H1 (cell line): Measurements from ENCODE around the gene DCXR. TPM values are rescaled to one million over a fixed set of nuclear protein-coding genes. Genes with fewer than 3 reads are reported as not detected.

Experiments used
- BACH1 ChIP-seq: IDR thresholded peaks from 2 replicates; pipeline ENCODE4 v1.6.1; 2012; ENCODE audit warnings: low read length, improper control_type of control experiment
- EP300 ChIP-seq, 2 experiments: IDR thresholded peaks; 1 replicate in 1 of 2; 2 replicates in 1 of 2; pipeline ENCODE4 v1.6.1; 2011 to 2012; ENCODE audit warnings: low read depth in 2 of 2, low read length in 2 of 2, mild to moderate bottlenecking in 2 of 2, borderline replicate concordance in 1 of 2, inconsistent platforms in 1 of 2, moderate library complexity in 1 of 2
- FOSL1 ChIP-seq: IDR thresholded peaks from 2 replicates; pipeline ENCODE4 v1.6.1; 2011; ENCODE audit warnings: mild to moderate bottlenecking, low read depth, low read length, moderate library complexity; ENCODE audit not compliant: insufficient read depth
- NANOG ChIP-seq: IDR thresholded peaks from 2 replicates; pipeline ENCODE4 v1.6.1; 2011; ENCODE audit warnings: low read length, low read depth, mild to moderate bottlenecking, inconsistent platforms; ENCODE audit not compliant: insufficient read depth, poor library complexity, severe bottlenecking
- SAP30 ChIP-seq: fragments of 300-600 bp; sonication (generic); IDR thresholded peaks from 2 replicates; pipeline ENCODE4 v1.7.1; 2012; ENCODE audit warnings: low read length, moderate library complexity, mild to moderate bottlenecking, inconsistent platforms; ENCODE audit not compliant: insufficient read depth, insufficient replicate concordance
- SIN3A ChIP-seq, 2 experiments: IDR thresholded peaks in 1 of 2; conservative IDR thresholded peaks in 1 of 2; 2 replicates each; pipeline ENCODE4 v1.6.1; 2011 to 2012; ENCODE audit warnings: low read length in 2 of 2, improper control_type of control experiment in 1 of 2, low read depth in 1 of 2, mild to moderate bottlenecking in 1 of 2
- SP1 ChIP-seq: IDR thresholded peaks from 2 replicates; pipeline ENCODE4 v1.6.1; 2011; ENCODE audit warnings: low read depth, low read length
- TCF12 ChIP-seq: IDR thresholded peaks from 2 replicates; pipeline ENCODE4 v1.6.1; 2011; ENCODE audit warnings: low read depth, mild to moderate bottlenecking, low read length
- polyA plus RNA-seq, 7 experiments: library from polyadenylated mRNA; depleted of rRNA in 3 of 7; stranded (reverse) in 5 of 7; unstranded in 2 of 7; fragments of >200 nt in 5 of 7; fragments of 200-250 nt in 2 of 7; gene quantifications; 1 replicate in 5 of 7; 2 replicates in 1 of 7; 4 replicates in 1 of 7; pipeline versions ENCODE4 v1.2.1 to v1.2.3, GENCODE V29; 2011 to 2013; ENCODE audit warnings: missing spikeins in 2 of 7, mixed read lengths in 2 of 7
- total RNA-seq: library from RNA; stranded (reverse); fragmentation: NEBNext Ultra II Directional; extraction: Animal tissue kit (Norgen Biotek cat#: 25700); gene quantifications from 2 replicates; pipeline ENCODE4 v1.2.1, GENCODE V29; 2021

The DCXR gene
- total and polyA plus RNA-seq, 2 of the 8 experiments (the other 6 are each of a cell fraction or from before 2014, with no cell fraction given), result 96.3 to 212 TPM

GRCh38 chr17:82051776-82052637 lies 14.5 kb upstream of the DCXR start, which contains the start of the genes GPS1 and RFNG (continued):
- TF ChIP-seq EP300 (IDR thresholded peaks at IDR 0.05; ENCODE audit: borderline replicate concordance in 1 of 2, low read depth in 2 of 2, low read length in 2 of 2), result no peak
- no peak for TF ChIP-seq SAP30
- TF ChIP-seq SP1, result no peak
- TF ChIP-seq FOSL1, result no peak
- no peak for TF ChIP-seq BACH1
- no peak for TF ChIP-seq TCF12
- no peak for TF ChIP-seq NANOG
- peak in 1 of 2 experiments; percentile 62; a peak in 2 of 4 replicates for TF ChIP-seq SIN3A (conservative IDR thresholded peaks at IDR 0.05 in 1 of 2, IDR thresholded peaks at IDR 0.05 in 1 of 2; ENCODE audit: low read depth in 1 of 2, low read length in 2 of 2)
